CD4-positive, alpha-beta T cell (primary cell): ENCODE results near the gene BDH2. TPM values are rescaled to one million over a fixed set of nuclear protein-coding genes. Genes with fewer than 3 reads are reported as not detected.

Experiments used
- ATAC-seq: fragments of 200-7000 bp; cut with Tn5 transposase; one replicate; pipeline ENCODE4 v1.10.0; 2022; ENCODE audit warnings: mild to moderate bottlenecking; ENCODE audit not compliant: poor library complexity
- CTCF ChIA-PET: fragments of 350-600 bp; sonication (Branson Sonifier 250); formaldehyde crosslinking; loops from one replicate; lab custom pipeline; 2021; ENCODE audit warnings: antibody characterized with exemption, inconsistent platforms; lab: Charles Lee
- POLR2A ChIA-PET: fragments of 350-600 bp; sonication (Branson Sonifier 250); formaldehyde crosslinking; loops from one replicate; lab custom pipeline; 2021; ENCODE audit warnings: antibody characterized with exemption, inconsistent platforms; lab: Charles Lee
- DNase-seq, 14 experiments: peaks; one replicate each; pipeline ENCODE4 v3.0.0-alpha.2; 2013 to 2020; ENCODE audit warnings: mixed read lengths in 2 of 14
- H3K27ac ChIP-seq, 2 donors: one replicate each; pipeline versions ENCODE4 v1.5.1 to v1.7.0; 2013; ENCODE audit warnings: low read length in 2 of 2, low read depth in 1 of 2, mild to moderate bottlenecking in 1 of 2
- H3K27me3 ChIP-seq, 2 experiments: 1 replicate in 1 of 2; 2 replicates in 1 of 2; pipeline versions ENCODE4 v1.6.1 to v1.7.0; 2013; ENCODE audit warnings: low read length in 2 of 2, control low read depth in 1 of 2, mild to moderate bottlenecking in 1 of 2, moderate library complexity in 1 of 2; ENCODE audit not compliant: insufficient read depth in 2 of 2, control insufficient read depth in 1 of 2
- H3K36me3 ChIP-seq: one replicate; pipeline ENCODE4 v1.6.1; 2013; ENCODE audit warnings: low read length, control low read depth; ENCODE audit not compliant: insufficient read depth
- H3K4me1 ChIP-seq: one replicate; pipeline ENCODE4 v1.6.1; 2013; ENCODE audit warnings: low read length, control low read depth; ENCODE audit not compliant: insufficient read depth
- H3K4me3 ChIP-seq: one replicate; pipeline ENCODE4 v1.5.1; 2013; ENCODE audit warnings: mild to moderate bottlenecking, low read length, moderate library complexity
- H3K9me3 ChIP-seq, 2 experiments: 1 replicate in 1 of 2; 2 replicates in 1 of 2; pipeline versions ENCODE4 v1.6.1 to v1.7.0; 2013; ENCODE audit warnings: low read length in 2 of 2, mild to moderate bottlenecking in 2 of 2, control low read depth in 1 of 2, moderate library complexity in 1 of 2; ENCODE audit not compliant: control insufficient read depth in 1 of 2, insufficient read depth in 1 of 2
- H3K27ac Mint-ChIP-seq: one replicate; pipeline ENCODE4 v1.8.0; 2020; ENCODE audit warnings: mixed read lengths
- H3K27me3 Mint-ChIP-seq: one replicate; pipeline ENCODE4 v1.8.0; 2021; ENCODE audit warnings: mixed read lengths
- H3K36me3 Mint-ChIP-seq: one replicate; pipeline ENCODE4 v1.8.0; 2021; ENCODE audit warnings: low read depth, mixed read lengths
- H3K4me1 Mint-ChIP-seq: one replicate; pipeline ENCODE4 v1.8.0; 2021; ENCODE audit warnings: low read depth, mixed read lengths
- H3K4me3 Mint-ChIP-seq: one replicate; pipeline ENCODE4 v1.8.0; 2020; ENCODE audit warnings: mild to moderate bottlenecking, mixed read lengths
- H3K9me3 Mint-ChIP-seq: one replicate; pipeline ENCODE4 v1.8.0; 2020; ENCODE audit warnings: mixed read lengths
- intact Hi-C, 2 experiments: fragments of 100-400 bp; cut with DNase I in 1 of 2; cut with micrococcal nuclease in 1 of 2; formaldehyde crosslinking; loops; one replicate each; pipeline versions ENCODE4 v1.15.1 to v1.9.0; 2023 to 2025; cut with DNase I, micrococcal nuclease
- total RNA-seq, 174 experiments: library from RNA in 2 of 174; stranded (reverse) in 2 of 174; gene quantifications; one replicate each; pipeline ENCODE4 v1.2.3 and lab custom pipeline; 2021 to 2026
- TF ChIP-seq, protein P1 (sequence below): fragments of 200-600 bp; IDR thresholded peaks from one replicate; pipeline ENCODE4 v1.8.0; 2022; ENCODE audit warnings: antibody characterized with exemption, mild to moderate bottlenecking

The BDH2 gene
- total RNA-seq, 2 experiments from 2014 or later, result 9.9 to 10.3 TPM

DNA sequence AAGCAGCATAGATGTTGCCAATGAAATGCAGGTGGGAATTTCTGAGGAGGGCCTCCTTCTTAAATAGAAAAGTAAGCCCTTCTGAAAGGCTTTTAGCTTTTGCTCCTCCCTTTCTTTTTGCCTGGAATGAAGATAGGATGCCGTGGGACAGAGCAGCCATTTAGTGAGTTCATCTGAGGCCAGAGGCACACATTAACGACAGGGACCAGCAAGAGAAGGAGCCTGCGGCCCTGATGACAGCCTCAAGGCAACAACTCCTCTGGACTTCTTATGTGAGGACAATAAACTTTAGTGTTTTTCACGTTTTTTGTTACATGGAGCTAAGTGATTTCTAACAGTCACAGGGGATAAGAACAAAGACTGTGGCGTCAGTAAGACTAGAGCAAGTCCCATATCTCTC, 1.1 kb upstream of the BDH2 start:
- H3K4me1 ChIP-seq, result peaks cover 14% of the 10 kb centered on the region
- DNase-seq (no peak), ATAC-seq (no peak)
- H3K27ac ChIP-seq, result no peak overlapping the region
- Mint-ChIP-seq H3K27me3 (no peaks in the 10 kb centered on the region), H3K4me3 (no peak overlapping the region), H3K4me1 (peaks cover 33% of the 10 kb centered on the region), H3K36me3 (no peaks in the 10 kb centered on the region), H3K27ac (no peak overlapping the region), H3K9me3 (no peaks in the 10 kb centered on the region)
- H3K36me3 ChIP-seq, result no peaks in the 10 kb centered on the region
- H3K9me3 ChIP-seq, result no peaks in the 10 kb centered on the region
- H3K4me3 ChIP-seq, result no peak overlapping the region
- POLR2A ChIA-PET, result interaction anchor here (0.8 to 1.5 kb wide), 2 partner anchors 10 to 25 kb away, joined by 3 to 8 read pairs; no protein-coding TSS in a partner anchor
- TF ChIP-seq, protein P1, sequence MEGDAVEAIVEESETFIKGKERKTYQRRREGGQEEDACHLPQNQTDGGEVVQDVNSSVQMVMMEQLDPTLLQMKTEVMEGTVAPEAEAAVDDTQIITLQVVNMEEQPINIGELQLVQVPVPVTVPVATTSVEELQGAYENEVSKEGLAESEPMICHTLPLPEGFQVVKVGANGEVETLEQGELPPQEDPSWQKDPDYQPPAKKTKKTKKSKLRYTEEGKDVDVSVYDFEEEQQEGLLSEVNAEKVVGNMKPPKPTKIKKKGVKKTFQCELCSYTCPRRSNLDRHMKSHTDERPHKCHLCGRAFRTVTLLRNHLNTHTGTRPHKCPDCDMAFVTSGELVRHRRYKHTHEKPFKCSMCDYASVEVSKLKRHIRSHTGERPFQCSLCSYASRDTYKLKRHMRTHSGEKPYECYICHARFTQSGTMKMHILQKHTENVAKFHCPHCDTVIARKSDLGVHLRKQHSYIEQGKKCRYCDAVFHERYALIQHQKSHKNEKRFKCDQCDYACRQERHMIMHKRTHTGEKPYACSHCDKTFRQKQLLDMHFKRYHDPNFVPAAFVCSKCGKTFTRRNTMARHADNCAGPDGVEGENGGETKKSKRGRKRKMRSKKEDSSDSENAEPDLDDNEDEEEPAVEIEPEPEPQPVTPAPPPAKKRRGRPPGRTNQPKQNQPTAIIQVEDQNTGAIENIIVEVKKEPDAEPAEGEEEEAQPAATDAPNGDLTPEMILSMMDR, result no peak
- CTCF ChIA-PET, result interaction anchor here (3.2 kb wide), 1 partner anchor 10 kb away, joined by 14 read pairs; no protein-coding TSS in a partner anchor
- H3K27me3 ChIP-seq, result no peaks in the 10 kb centered on the region
- intact Hi-C loops, result loop anchor here in 1 of 2 experiments (5.0 kb wide), 2 partner anchors 102 to 648 kb away; no protein-coding TSS in a partner anchor

DNA sequence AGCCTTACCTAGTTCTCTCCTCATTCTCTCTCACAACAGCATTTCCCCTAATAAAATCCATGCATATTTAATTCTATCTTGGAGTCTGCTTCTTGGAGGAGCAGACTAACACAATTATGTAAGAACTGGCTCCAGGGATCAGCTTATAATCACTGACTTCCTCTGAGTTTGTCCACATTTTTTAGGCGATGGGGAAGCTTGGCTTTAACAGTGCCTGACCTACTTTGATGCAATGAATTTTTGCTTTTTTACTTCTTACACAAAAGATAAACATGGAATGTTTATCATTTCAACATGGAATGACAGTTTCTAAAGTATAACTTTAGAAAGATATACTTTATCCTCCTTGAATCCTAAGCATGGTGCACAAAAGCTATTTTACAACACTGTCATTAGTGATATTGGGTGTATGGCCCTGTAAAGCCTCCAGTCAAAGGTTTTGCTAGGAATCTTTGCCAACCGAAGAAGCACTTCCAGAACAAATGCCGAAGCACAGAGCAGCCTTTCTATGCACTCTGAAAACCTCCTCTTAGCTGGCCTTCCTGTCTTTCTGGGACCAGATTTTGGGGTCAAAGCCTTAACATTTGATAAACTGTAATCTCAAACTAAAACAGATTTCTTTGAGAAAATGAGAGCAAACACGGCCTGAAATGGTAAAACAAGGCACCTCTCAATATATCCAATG, 736 bp downstream of the BDH2 start:
- peaks cover 33% of the 10 kb centered on the region for H3K4me1 Mint-ChIP-seq
- no peak for DNase-seq
- Histone ChIP-seq H3K4me3 (peak overlapping the region; percentile 52), H3K36me3 (peaks cover 5% of the 10 kb centered on the region), H3K27me3 (no peaks in the 10 kb centered on the region), H3K4me1 (peaks cover 14% of the 10 kb centered on the region), H3K27ac (no peak overlapping the region), H3K9me3 (no peaks in the 10 kb centered on the region)
- intact Hi-C loops, result loop anchor here (1.0 to 10.0 kb wide), 9 partner anchors 52 to 754 kb away; partner anchors contain the start of genes SLC39A8 (in 2 of the 2) and CISD2 (in 1 of the 2)
- ATAC-seq, result no peak
- ChIA-PET CTCF (interaction anchor here (0.6 to 3.2 kb wide), 10 partner anchors 9 to 1988 kb away, joined by 3 to 14 read pairs (median 3); no protein-coding TSS in a partner anchor), POLR2A (interaction anchor here (1.2 to 2.4 kb wide), 5 partner anchors 8 to 271 kb away, joined by 3 to 30 read pairs (median 8); partner anchors contain the start of genes SLC9B1, SLC9B2 and UBE2D3)
- TF ChIP-seq, protein P1, result no peak
- peaks cover 5% of the 10 kb centered on the region for H3K36me3 Mint-ChIP-seq
- peak overlapping the region; percentile 92 for H3K4me3 Mint-ChIP-seq
- no peaks in the 10 kb centered on the region for H3K9me3 Mint-ChIP-seq
- H3K27me3 Mint-ChIP-seq, result no peaks in the 10 kb centered on the region
- peak overlapping the region; percentile 79 for H3K27ac Mint-ChIP-seq

DNA sequence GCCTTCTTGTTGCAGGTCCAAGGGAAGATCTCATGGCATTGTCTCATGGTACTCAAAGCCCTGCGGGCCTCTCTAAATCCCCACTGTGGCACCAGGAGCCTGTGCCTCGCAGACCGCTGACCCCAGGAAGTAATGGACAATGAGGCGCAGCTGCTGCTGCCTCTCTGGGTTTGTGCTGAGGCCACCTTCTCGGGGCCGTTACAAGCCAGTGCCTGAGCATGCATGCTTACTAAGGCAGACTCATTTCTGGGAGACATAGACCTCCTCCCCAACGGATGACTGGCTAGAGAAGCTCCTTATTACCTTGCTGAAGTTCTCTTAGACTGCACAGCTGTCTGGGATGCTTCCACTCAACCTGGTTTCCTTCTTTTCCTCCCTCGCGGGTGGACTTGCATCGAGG, 1.3 kb downstream of the BDH2 start:
- intact Hi-C loops, result loop anchor here (2.0 to 10.0 kb wide), 8 partner anchors 52 to 751 kb away; partner anchors contain the start of genes CISD2 (in 1 of the 2) and SLC39A8 (in 1 of the 2)
- H3K27ac Mint-ChIP-seq, result no peak overlapping the region
- TF ChIP-seq, protein P1, result no peak
- peak overlapping the region; percentile 92 for H3K4me3 Mint-ChIP-seq
- no peaks in the 10 kb centered on the region for H3K27me3 ChIP-seq
- no peak overlapping the region for H3K27ac ChIP-seq
- H3K9me3 Mint-ChIP-seq, result no peaks in the 10 kb centered on the region
- peaks cover 7% of the 10 kb centered on the region for H3K36me3 Mint-ChIP-seq
- H3K4me3 ChIP-seq, result no peak overlapping the region
- ChIA-PET CTCF (interaction anchor here (1.1 to 3.2 kb wide), 3 partner anchors 8 to 667 kb away, joined by 4 to 14 read pairs (median 11); no protein-coding TSS in a partner anchor), POLR2A (interaction anchor here (2.2 to 2.4 kb wide), 2 partner anchors 21 to 271 kb away, joined by 15 to 30 read pairs; partner anchors contain the start of genes SLC9B2 and UBE2D3)
- peaks cover 5% of the 10 kb centered on the region for H3K36me3 ChIP-seq
- H3K4me1 Mint-ChIP-seq, result peaks cover 33% of the 10 kb centered on the region
- H3K4me1 ChIP-seq, result peaks cover 14% of the 10 kb centered on the region
- no peak for ATAC-seq
- no peak for DNase-seq
- H3K9me3 ChIP-seq, result no peaks in the 10 kb centered on the region
- no peaks in the 10 kb centered on the region for H3K27me3 Mint-ChIP-seq
